Measurements from ENCODE around the gene RTN1. TPM values are rescaled to one million over a fixed set of nuclear protein-coding genes. Genes with fewer than 3 reads are reported as not detected.

The RTN1 gene
- total and polyA plus RNA-seq, 8 donors = 0.61 to 10.6 (median 2.4) TPM; not detected in 2

DNA sequence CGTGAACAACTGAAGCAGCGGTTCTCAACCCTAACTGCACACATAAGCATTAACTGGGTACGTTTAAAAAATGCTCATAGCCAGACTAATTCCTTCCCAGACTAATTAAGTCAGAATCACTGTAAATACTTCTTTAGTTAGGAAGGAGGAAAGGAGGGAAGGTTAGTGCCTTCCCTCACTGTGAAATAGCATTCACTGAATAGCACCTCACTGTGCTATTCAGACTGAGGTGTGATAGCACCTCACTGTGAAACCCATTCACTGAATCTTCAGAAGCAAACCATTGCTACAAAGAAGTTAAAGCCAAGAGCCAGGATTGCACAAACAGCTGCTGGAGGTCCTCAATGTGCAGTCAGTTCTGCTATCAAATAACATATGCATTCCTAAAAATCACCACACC is 58.8 kb downstream of the RTN1 start:
- H3K36me3 ChIP-seq = no peaks in the 10 kb centered on the region
- intact Hi-C loops (cut with DNase I; ENCODE audit: low total_unique reads) = no loop called here

DNA sequence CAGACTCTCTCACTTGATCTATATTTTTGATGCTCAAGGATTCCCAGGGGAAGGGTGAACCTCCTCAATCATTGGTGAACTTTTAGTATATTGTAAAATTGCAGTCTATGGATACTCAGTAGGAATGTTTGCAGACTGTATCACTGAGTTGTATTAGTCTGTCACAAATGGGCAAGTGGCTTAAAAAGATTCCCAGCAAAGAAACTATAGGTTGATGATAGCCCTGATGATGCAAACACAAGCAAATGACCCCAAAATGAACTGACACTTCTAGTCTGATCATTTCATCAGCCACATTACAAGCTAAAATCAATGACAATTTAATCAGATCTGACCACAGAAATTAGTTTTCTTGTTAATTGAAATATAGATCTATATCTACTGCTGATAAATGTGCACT is 59.5 kb downstream of the RTN1 start:
- intact Hi-C loops (cut with DNase I; ENCODE audit: low total_unique reads) = no loop called here
- H3K36me3 ChIP-seq = no peaks in the 10 kb centered on the region
- no peak overlapping the region for H3K27ac ChIP-seq
- no peak for DNase-seq
- no peaks in the 10 kb centered on the region for H3K4me1 ChIP-seq
- no peak overlapping the region for H3K4me3 ChIP-seq
- no peak for TF ChIP-seq POLR2A (IDR thresholded peaks at IDR 0.05)
- no peak for TF ChIP-seq EP300 (IDR thresholded peaks at IDR 0.05)
- TF ChIP-seq POLR2AphosphoS5 (IDR thresholded peaks at IDR 0.05) = no peak
- TF ChIP-seq, protein P1, sequence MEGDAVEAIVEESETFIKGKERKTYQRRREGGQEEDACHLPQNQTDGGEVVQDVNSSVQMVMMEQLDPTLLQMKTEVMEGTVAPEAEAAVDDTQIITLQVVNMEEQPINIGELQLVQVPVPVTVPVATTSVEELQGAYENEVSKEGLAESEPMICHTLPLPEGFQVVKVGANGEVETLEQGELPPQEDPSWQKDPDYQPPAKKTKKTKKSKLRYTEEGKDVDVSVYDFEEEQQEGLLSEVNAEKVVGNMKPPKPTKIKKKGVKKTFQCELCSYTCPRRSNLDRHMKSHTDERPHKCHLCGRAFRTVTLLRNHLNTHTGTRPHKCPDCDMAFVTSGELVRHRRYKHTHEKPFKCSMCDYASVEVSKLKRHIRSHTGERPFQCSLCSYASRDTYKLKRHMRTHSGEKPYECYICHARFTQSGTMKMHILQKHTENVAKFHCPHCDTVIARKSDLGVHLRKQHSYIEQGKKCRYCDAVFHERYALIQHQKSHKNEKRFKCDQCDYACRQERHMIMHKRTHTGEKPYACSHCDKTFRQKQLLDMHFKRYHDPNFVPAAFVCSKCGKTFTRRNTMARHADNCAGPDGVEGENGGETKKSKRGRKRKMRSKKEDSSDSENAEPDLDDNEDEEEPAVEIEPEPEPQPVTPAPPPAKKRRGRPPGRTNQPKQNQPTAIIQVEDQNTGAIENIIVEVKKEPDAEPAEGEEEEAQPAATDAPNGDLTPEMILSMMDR (IDR thresholded peaks at IDR 0.05) = no peak
- H3K27me3 ChIP-seq = no peaks in the 10 kb centered on the region
- no peaks in the 10 kb centered on the region for H3K9me3 ChIP-seq

More for the DNA sequence above, 58.8 kb downstream of the RTN1 start:
- 64 to 76% (median 69%) methylated on average over 3 of the region's 3 CpGs for WGBS, 5 donors
- Histone ChIP-seq H3K27ac (no peak overlapping the region), H3K27me3 (no peaks in the 10 kb centered on the region), H3K9me3 (no peaks in the 10 kb centered on the region), H3K4me1 (no peaks in the 10 kb centered on the region), H3K4me3 (no peak overlapping the region)
- DNase-seq = no peak
- TF ChIP-seq POLR2A (IDR thresholded peaks at IDR 0.05) (no peak), POLR2AphosphoS5 (IDR thresholded peaks at IDR 0.05) (no peak)

DNA sequence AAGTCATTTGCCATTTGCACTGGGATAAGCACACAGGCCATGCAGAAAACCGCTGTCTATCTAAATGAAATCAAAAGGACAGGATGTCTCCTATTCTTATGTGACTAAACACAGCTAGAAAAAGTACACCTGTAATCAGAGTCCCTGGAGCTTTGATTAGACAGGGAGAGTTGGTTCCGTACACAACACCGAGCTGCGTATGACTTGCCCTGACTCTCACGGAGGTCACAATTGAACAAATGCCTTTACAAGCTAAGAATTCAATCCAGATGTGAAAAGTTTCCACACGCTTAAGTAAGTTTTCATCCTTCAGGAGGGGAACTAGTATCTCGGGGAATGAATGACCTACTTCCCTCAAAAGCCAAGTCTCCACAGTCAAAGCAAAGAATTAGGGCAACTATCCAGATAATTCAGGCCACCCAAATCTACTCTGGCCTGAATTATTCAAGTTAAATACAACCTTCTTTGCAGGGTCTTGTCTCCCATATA is 67.5 kb downstream of the RTN1 start:
- Histone ChIP-seq H3K4me3 (no peak overlapping the region), H3K9me3 (no peaks in the 10 kb centered on the region), H3K4me1 (no peaks in the 10 kb centered on the region), H3K36me3 (no peaks in the 10 kb centered on the region), H3K27me3 (no peaks in the 10 kb centered on the region), H3K27ac (no peak overlapping the region)
- intact Hi-C loops (cut with DNase I; ENCODE audit: low total_unique reads) = no loop called here
- no peak for TF ChIP-seq POLR2A (IDR thresholded peaks at IDR 0.05)
- no peak for TF ChIP-seq EP300 (IDR thresholded peaks at IDR 0.05)
- TF ChIP-seq, protein P1 (IDR thresholded peaks at IDR 0.05) = no peak
- TF ChIP-seq POLR2AphosphoS5 (IDR thresholded peaks at IDR 0.05) = no peak
- DNase-seq = no peak
- WGBS, 5 donors = 38 to 67% (median 57%) methylated on average over 7 of the region's 7 CpGs

DNA sequence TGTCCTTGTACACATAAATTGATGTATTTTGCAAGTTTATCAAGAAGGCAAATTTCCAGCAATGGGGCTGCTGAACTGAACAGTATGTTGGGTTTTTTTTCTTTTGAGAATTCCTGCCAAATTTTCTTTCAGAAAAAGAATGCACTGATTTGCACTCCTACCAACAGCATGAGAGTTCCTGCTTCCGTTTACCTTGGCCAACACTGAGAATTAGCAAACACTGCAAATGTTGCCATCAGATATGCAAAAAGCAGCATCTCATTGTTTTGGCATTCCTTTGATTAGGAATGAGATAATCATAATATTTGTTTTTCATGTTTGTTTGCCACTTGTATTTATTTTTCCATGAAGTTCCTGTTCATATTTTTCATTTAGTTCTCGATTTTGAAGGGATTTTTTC is 82.4 kb downstream of the RTN1 start:
- peaks cover 0 to 10% (median 0%) of the 10 kb centered on the region in 4 donors for H3K4me1 ChIP-seq
- H3K4me3 ChIP-seq = no peak overlapping the region
- WGBS, 5 donors = 8 to 27% (median 19%) methylated on average over 2 of the region's 2 CpGs
- H3K9me3 ChIP-seq = no peaks in the 10 kb centered on the region
- no peaks in the 10 kb centered on the region for H3K27me3 ChIP-seq
- TF ChIP-seq POLR2AphosphoS5 (IDR thresholded peaks at IDR 0.05) (peak in 2 of 3 donors; percentile 39 to 66), EP300 (IDR thresholded peaks at IDR 0.05) (no peak)
- peak in 1 of 2 donors; percentile 25 for DNase-seq
- H3K36me3 ChIP-seq = no peaks in the 10 kb centered on the region
- intact Hi-C loops (cut with DNase I; ENCODE audit: low total_unique reads) = no loop called here
- H3K27ac ChIP-seq = no peak overlapping the region

DNA sequence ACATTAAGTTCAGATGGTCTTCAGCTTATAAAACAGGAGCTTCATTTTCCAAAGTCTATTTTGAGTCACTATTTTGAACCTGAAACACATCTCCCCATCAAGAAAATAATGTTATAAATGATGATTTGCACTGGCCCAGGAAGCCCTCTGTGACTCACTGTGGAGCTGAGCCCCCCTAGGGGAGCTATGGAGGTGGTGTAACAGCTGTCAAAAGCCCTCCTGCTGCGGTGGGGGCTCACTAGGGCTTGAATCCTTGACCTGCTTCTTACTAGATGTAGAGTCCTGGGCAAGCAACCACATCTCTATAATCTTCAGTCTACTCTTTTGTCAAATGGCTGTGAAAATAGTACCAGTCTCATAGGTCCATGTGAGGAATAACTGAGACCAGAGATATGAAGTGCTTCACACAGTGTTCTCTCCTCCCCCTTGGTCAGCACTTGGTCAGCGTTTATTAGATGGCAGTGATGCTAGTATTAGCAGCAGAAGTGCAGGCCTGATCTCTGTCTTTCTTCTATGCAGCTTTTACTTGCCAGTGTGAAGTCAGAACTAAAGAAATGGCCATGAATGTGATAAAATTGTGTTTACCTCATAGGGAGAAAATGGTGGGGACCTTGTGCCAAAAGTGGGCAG is 83.4 kb downstream of the RTN1 start:
- WGBS, 5 donors = 45 to 58% (median 47%) methylated on average over 2 of the region's 2 CpGs
- Histone ChIP-seq H3K4me3 (no peak overlapping the region), H3K9me3 (no peaks in the 10 kb centered on the region), H3K36me3 (no peaks in the 10 kb centered on the region), H3K4me1 (peaks cover 0 to 10% (median 0%) of the 10 kb centered on the region in 4 donors), H3K27me3 (no peaks in the 10 kb centered on the region), H3K27ac (no peak overlapping the region)
- intact Hi-C loops (cut with DNase I; ENCODE audit: low total_unique reads) = no loop called here
- DNase-seq = no peak
- TF ChIP-seq EP300 (IDR thresholded peaks at IDR 0.05) (no peak), POLR2A (IDR thresholded peaks at IDR 0.05) (no peak)
- TF ChIP-seq, protein P1 (IDR thresholded peaks at IDR 0.05) = no peak
